HEK293T (cell line): ENCODE measurements around the gene ACKR1.

Source experiments
- ELF4 ChIP-seq: fragments of 450-650 bp; IDR thresholded peaks from 2 replicates; pipeline ENCODE4 v1.6.1; 2017; ENCODE audit warnings: antibody characterized with exemption
- FOXA1 ChIP-seq: fragments of 450-650 bp; IDR thresholded peaks from 2 replicates; pipeline ENCODE4 v1.6.1; 2016; ENCODE audit warnings: mild to moderate bottlenecking
- NFRKB ChIP-seq: fragments of 450-650 bp; IDR thresholded peaks from 2 replicates; pipeline ENCODE4 v1.6.1; 2016; ENCODE audit warnings: mild to moderate bottlenecking, moderate library complexity
- SP1 ChIP-seq: fragments of 450-650 bp; IDR thresholded peaks from 2 replicates; pipeline ENCODE4 v1.6.1; 2017

- no peak for TF ChIP-seq SP1
- TF ChIP-seq ELF4, result no peak
- TF ChIP-seq NFRKB, result no peak
- TF ChIP-seq FOXA1, result no peak
Observed at GRCh38 chr1:159208175-159208825, 3.6 kb downstream of the ACKR1 start.
